ENCODE measurements around the gene CLECL1.
"Not testable (repeated sequence)": the region's sequence is repeated elsewhere in the genome, so short reads cannot be mapped to it uniquely, and the experiment has no call there.

The CLECL1 gene

DNA sequence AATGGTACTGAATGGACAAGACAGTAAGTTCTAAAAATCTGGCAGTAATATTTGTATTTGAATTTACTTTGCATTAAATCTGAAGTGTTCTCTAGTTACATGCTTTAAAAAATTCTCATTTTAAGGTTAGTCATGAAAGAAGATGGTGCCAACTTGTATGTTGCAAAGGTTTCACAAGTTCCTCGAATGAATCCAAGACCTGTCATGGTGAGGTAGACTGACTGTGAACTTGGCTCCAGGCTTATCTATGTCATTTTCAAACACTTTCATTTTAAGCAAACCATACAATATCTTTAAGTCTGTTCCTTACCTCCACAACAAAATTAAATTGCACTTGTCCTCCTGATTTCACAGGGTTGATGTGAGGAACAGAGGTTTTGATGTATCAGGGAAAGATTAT lies 40.0 kb downstream of the CLECL1 start:
- DNase-seq, result no peak

DNA sequence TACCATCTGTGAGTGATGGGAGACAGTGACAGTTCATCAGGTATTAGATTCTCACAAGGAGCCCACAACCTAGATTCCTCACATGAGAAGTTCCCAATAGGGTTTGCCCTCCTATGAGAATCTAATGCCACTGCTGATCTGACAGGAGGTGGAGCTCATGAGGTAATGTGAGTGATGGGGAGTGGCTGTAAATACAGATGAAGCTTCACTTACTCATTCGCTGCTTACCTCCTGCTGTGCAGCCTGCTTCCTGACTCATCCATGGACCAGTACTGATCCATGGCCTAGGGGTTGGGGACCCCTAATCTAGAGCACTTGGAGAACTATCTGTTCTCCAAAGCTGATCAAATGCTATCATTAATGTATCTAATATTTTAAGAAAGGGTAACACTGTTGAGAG lies 45.7 kb downstream of the CLECL1 start:
- DNase-seq, result no peak

DNA sequence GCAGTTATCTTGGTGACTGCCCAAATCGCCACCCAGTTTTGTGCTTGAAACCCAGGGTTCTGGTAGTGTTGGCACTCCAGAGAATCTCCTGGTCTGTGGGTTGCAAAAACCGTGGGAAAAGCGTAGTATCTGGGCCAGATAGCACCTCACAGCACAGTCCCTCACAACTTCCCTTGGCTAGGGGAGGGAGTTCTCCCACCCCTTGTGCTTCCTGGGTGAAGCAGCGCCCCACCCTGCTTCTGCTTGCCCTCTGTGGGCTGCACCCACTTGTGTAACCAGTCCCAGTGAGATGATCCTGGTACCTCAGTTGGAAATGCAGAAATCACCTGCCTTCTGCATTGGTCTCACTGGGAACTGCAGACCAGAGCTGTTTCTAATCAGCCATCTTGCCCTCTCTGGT lies 47.0 kb downstream of the CLECL1 start:
- DNase-seq, result no peak

DNA sequence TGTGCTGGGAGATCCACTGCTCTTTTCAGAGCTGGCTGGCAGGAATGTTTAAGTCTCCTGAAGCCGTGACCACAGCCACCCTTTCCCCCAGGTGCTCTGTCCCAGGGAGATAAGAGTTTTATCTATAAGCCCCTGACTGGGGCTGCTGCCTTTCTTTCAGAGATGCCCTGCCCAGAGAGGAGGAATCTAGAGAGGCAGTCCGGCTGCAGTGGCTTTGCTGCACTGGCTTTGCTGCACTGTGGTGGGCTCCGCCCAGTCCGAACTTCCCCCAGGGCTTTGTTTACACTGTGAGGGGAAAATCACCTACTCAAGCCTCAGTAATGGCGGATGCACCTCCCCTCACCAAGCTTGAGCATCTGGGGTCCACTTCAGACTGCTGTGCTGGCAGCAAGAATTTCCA lies 47.5 kb downstream of the CLECL1 start:
- DNase-seq, result not testable (repeated sequence)

DNA sequence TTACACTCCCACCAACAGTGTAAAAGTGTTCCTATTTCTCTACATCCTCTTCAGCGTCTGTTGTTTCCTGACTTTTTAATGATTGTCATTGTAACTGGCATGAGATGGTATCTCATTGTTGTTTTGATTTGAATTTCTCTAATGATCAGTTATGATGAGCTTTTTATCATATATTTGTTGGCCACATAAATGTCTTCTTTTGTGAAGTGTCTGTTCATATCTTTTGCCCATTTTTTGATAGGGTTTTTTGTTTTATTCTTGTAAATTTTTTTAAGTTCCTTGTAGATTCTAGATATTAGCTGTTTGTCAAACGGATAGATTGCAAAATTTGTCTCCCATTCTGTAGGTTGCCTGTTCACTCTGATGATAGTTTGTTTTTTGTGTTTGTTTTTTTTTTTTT lies 49.9 kb downstream of the CLECL1 start:
- DNase-seq, result not testable (repeated sequence)

DNA sequence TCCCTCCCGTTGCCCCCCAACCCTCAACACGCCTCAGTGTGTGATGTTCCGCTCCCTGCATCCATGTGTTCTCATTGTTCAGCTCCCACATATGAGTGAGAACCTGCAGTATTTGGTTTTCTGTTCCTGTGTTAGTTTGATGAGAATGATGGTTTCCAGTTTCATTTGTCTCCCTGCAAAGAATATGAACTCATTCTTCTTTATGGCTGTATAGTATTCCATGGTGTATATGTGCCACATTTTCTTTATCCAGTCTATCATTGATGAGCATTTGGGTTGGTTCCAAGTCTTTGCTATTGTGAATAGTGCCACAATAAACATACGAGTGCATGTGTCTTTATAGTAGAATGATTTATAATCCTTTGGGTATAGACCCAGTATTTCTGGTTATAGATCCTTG lies 50.4 kb downstream of the CLECL1 start:
- not testable (repeated sequence) for DNase-seq

DNA sequence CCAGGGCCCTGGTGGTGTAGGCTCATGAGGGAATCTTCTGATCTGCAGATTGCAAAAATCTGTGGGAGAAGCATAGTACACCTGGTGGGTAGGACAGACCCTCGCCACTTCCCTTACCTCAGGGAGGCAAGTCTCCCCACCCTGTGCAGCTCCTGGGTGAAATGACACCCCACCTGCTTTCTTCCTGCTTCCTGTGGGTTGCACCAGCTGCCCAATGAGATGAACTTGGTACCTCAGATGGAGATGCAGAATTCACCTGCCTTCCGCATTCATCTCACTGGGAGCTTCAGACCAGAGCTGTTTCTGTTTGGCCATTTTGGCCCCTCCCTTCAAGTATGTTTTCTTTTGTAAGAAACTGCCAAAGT lies 58.7 kb downstream of the CLECL1 start:
- peak; percentile 74 for DNase-seq

DNA sequence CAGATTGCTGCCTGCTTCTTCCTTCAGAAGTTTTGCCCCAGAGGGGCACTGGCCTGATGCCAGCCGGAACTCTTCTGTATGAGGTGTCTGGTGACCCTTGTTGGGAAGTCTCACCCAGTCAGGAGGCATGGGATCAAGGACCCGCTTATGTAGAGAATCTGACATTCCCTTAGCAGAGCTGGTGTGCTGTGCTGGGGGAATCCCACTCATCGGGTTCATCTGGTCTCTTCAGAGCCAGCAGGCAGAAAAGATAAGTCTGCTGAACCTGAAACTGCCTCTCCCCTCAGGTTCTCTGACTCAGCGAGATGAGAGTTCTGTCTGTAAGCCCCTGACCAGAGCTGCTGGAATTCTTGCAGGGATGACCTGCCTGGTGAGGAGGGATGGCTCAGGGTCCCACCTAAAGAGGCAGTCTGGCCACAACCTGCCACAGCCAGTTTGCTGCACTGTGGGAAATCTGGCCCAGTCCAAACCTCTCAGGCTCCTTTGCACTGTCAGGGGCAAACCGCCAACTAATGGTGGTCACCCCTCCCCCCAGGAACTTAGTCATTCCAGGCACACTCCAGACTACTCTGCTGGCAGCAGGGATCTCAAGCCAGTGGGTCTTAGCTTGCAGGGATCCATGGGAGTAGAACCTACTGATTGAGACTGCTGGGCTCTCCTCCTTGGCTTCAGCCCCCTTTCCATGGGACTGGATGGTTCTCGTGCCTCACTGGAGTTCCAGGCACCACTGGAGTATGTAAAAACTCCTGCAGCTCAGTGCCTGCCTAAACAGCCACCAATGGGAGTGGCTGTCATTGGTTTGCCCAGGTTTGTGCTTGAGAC lies 59.3 kb downstream of the CLECL1 start:
- peak; percentile 87 for DNase-seq
